ENCODE data around the gene CNKSR3.

CNKSR3 gene

GRCh38 chr6:154356113-154356512, 154.4 kb downstream of the CNKSR3 start:
- Histone ChIP-seq H3K4me3 (ENCODE audit: low read depth in 1 of 2, low read length in 2 of 2) (no peak overlapping the region), H3K9ac (ENCODE audit: low read depth, low read length) (no peak overlapping the region), H3K4me2 (ENCODE audit: insufficient read depth, low read length) (no peak overlapping the region), H3K79me2 (ENCODE audit: insufficient read depth, low read length) (no peaks in the 10 kb centered on the region), H3K27ac (ENCODE audit: low read length) (no peak overlapping the region), H2AFZ (ENCODE audit: low read depth, low read length) (no peak overlapping the region), H3K27me3 (ENCODE audit: insufficient read depth, low read length, poor library complexity) (no peaks in the 10 kb centered on the region), H3K4me1 (ENCODE audit: insufficient read depth, low read length) (no peaks in the 10 kb centered on the region), H3K9me3 (ENCODE audit: insufficient read depth, low read length, severe bottlenecking) (no peaks in the 10 kb centered on the region), H3K36me3 (ENCODE audit: insufficient read depth, low read length) (no peaks in the 10 kb centered on the region), H4K20me1 (ENCODE audit: insufficient read depth, low read length) (no peaks in the 10 kb centered on the region)
- TF ChIP-seq, protein P1, sequence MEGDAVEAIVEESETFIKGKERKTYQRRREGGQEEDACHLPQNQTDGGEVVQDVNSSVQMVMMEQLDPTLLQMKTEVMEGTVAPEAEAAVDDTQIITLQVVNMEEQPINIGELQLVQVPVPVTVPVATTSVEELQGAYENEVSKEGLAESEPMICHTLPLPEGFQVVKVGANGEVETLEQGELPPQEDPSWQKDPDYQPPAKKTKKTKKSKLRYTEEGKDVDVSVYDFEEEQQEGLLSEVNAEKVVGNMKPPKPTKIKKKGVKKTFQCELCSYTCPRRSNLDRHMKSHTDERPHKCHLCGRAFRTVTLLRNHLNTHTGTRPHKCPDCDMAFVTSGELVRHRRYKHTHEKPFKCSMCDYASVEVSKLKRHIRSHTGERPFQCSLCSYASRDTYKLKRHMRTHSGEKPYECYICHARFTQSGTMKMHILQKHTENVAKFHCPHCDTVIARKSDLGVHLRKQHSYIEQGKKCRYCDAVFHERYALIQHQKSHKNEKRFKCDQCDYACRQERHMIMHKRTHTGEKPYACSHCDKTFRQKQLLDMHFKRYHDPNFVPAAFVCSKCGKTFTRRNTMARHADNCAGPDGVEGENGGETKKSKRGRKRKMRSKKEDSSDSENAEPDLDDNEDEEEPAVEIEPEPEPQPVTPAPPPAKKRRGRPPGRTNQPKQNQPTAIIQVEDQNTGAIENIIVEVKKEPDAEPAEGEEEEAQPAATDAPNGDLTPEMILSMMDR (IDR thresholded peaks at IDR 0.05; ENCODE audit: borderline replicate concordance, extremely low read depth, low read length, poor library complexity, severe bottlenecking) = no peak
- DNase-seq (no peak), ATAC-seq (ENCODE audit: insufficient read depth, low read depth) (no peak)

- H3K4me1 ChIP-seq (ENCODE audit: insufficient read depth, low read length) = no peaks in the 10 kb centered on the region
- H3K27me3 ChIP-seq (ENCODE audit: insufficient read depth, low read length, poor library complexity) = no peaks in the 10 kb centered on the region
- H3K9me3 ChIP-seq (ENCODE audit: insufficient read depth, low read length, severe bottlenecking) = no peaks in the 10 kb centered on the region
- no peak for DNase-seq
- H4K20me1 ChIP-seq (ENCODE audit: insufficient read depth, low read length) = no peaks in the 10 kb centered on the region
- H3K36me3 ChIP-seq (ENCODE audit: insufficient read depth, low read length) = no peaks in the 10 kb centered on the region
- no peak overlapping the region for H3K27ac ChIP-seq (ENCODE audit: low read length)
- H3K9ac ChIP-seq (ENCODE audit: low read depth, low read length) = no peak overlapping the region
- no peak overlapping the region for H3K4me3 ChIP-seq (ENCODE audit: low read depth in 1 of 2, low read length in 2 of 2)
- no peak overlapping the region for H3K4me2 ChIP-seq (ENCODE audit: insufficient read depth, low read length)
- TF ChIP-seq, protein P1 (IDR thresholded peaks at IDR 0.05; ENCODE audit: borderline replicate concordance, extremely low read depth, low read length, poor library complexity, severe bottlenecking) = no peak
- no peak for TF ChIP-seq EZH2 (IDR thresholded peaks at IDR 0.05; ENCODE audit: borderline replicate concordance, low read depth, low read length, severe bottlenecking)
- ATAC-seq (ENCODE audit: insufficient read depth, low read depth) = no peak
- no peaks in the 10 kb centered on the region for H3K79me2 ChIP-seq (ENCODE audit: insufficient read depth, low read length)
- H2AFZ ChIP-seq (ENCODE audit: low read depth, low read length) = no peak overlapping the region
Observed at GRCh38 chr6:154354265-154354777, 156.2 kb downstream of the CNKSR3 start.

DNA sequence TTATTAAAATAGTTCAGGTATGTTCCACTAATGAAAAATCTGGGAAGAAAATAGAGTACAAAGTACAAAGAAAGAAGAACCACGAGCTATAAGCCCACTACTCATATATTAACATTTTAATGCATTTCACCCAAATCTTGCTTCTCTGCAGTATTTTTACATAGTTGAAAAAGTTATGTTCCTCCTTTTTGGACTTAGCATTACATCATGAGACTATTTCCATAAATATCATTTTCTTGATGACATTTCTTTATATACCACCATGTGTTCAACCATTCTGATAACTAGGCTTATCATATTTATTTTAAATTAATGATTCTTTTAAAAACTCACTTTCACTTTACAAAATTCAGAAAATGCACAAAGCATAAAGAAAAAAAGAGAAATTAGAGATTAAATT, 156.9 kb downstream of the CNKSR3 start:
- H4K20me1 ChIP-seq (ENCODE audit: insufficient read depth, low read length) = no peaks in the 10 kb centered on the region
- H3K36me3 ChIP-seq (ENCODE audit: insufficient read depth, low read length) = no peaks in the 10 kb centered on the region
- H2AFZ ChIP-seq (ENCODE audit: low read depth, low read length) = no peak overlapping the region
- H3K27me3 ChIP-seq (ENCODE audit: insufficient read depth, low read length, poor library complexity) = no peaks in the 10 kb centered on the region
- no peaks in the 10 kb centered on the region for H3K79me2 ChIP-seq (ENCODE audit: insufficient read depth, low read length)
- no peak overlapping the region for H3K27ac ChIP-seq (ENCODE audit: low read length)
- DNase-seq (no peak), ATAC-seq (ENCODE audit: insufficient read depth, low read depth) (no peak)
- no peaks in the 10 kb centered on the region for H3K9me3 ChIP-seq (ENCODE audit: insufficient read depth, low read length, severe bottlenecking)
- no peak overlapping the region for H3K4me3 ChIP-seq (ENCODE audit: low read depth in 1 of 2, low read length in 2 of 2)
- H3K4me1 ChIP-seq (ENCODE audit: insufficient read depth, low read length) = no peaks in the 10 kb centered on the region
- TF ChIP-seq, protein P1 (IDR thresholded peaks at IDR 0.05; ENCODE audit: borderline replicate concordance, extremely low read depth, low read length, poor library complexity, severe bottlenecking) = no peak
- no peak for TF ChIP-seq EZH2 (IDR thresholded peaks at IDR 0.05; ENCODE audit: borderline replicate concordance, low read depth, low read length, severe bottlenecking)
- no peak overlapping the region for H3K9ac ChIP-seq (ENCODE audit: low read depth, low read length)
- H3K4me2 ChIP-seq (ENCODE audit: insufficient read depth, low read length) = no peak overlapping the region

Measured in DND-41 (cell line).